ENCODE data around the gene PRKAG3.

Gene PRKAG3

DNA sequence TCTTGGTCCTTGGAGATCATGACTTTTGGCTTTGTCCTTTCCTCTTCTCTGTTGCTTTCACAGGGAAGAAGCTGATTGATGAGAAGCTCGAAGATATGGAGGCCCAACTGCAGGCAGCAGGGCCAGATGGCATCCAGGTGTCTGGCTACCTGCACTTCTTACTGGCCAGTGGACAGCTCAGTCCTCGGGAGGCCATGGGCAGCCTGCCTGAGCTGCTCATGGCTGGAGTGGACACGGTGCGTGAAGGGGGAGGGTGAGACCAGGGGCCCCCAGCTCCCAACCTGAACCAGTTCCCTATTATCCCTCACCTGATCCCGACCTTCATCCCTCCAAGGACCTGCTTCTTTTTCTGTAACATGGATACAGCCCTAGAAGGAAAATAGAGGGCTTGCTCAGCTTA is 18.7 kb downstream of the PRKAG3 start:
- no peak for DNase-seq

DNA sequence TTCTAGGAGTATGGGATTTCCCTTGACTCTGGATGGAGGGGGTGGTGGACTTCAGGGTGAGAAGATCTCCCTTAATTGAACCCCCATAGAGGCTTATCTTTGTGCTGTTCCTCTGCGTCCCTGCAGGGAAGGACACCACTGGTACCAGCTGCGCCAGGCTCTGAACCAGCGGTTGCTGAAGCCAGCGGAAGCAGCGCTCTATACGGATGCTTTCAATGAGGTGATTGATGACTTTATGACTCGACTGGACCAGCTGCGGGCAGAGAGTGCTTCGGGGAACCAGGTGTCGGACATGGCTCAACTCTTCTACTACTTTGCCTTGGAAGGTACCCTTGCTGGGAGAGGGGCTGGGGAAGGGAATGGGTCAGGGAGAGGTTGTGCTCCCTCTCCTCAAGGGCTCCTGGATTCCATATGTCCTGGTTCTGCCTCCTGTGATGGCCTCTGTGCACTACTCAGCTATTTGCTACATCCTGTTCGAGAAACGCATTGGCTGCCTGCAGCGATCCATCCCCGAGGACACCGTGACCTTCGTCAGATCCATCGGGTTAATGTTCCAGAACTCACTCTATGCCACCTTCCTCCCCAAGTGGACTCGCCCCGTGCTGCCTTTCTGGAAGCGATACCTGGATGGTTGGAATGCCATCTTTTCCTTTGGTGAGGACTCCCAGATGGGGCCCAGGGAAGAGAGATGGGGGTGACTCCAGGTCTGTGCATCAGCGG is 19.3 kb downstream of the PRKAG3 start:
- DNase-seq: no peak

DNA sequence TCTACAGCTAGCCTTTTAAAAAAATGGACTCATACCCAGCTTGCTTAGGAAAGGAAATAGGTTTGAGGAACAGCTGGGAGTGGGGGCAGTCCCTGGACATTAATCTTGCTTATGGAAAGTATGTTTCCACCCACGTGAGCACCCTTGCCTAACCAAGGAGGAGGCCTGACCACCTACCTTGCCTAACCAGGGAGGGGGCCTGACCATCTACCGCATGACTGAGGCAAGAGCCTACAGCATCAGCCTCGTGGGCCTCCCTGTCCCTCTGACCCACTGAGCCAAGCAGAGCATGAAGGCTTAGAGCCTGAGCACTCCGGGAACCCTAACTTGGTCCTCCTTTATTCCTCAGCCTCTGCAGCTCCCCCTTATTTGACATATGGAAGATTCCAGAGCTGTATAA is 20.2 kb downstream of the PRKAG3 start:
- DNase-seq: no peak

DNA sequence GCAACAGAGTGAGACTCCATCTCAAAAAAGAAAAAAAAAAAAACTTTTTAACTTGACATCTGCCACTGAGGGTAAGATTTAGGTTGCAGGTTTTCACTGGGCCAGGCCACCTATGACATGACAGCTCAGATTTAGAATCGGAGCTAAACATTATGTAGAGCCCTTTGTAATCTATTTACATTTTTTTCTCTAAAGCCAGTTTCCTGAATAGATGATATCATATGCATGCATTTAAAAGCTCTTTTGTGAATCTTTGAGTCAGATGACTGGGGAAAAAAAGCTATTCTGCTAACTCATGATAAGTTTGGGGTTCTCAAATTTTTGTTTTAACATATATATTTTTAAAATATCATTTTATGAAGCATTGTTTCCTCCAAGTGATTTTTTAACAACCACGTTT is 21.3 kb downstream of the PRKAG3 start:
- no peak for DNase-seq

DNA sequence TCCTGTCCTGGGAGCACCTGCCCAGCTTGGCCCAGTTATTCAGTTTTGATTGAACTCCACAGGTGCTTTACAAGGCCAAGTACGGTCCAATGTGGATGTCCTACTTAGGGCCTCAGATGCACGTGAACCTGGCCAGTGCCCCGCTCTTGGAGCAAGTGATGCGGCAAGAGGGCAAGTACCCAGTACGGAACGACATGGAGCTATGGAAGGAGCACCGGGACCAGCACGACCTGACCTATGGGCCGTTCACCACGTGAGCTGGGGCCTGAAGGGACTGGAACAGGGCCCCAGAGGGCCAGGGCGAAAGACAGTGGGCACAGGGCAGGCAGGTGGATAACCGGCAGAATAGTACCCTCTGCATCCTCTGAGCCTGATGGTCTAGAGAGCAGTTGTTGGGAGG is 22.1 kb downstream of the PRKAG3 start:
- DNase-seq: no peak

DNA sequence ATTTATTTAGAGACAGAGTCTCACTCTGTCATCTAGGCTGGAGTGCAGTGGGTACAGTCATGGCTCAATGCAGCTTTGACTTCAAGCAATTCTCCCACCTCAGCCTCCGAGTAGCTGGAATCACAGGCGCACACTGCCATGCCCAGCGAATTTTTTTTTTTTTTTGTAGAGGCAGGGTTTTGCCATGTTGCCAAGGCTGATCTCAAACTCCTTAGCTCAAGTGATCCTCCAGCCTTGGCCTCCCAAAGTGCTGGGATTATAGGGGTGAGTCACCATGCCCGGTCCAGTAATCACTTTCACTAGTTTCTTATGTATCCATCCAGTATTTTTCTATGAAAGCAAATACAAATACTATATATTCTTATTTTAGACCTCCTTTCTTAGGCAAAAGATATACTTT is 24.0 kb downstream of the PRKAG3 start:
- no peak for DNase-seq

DNA sequence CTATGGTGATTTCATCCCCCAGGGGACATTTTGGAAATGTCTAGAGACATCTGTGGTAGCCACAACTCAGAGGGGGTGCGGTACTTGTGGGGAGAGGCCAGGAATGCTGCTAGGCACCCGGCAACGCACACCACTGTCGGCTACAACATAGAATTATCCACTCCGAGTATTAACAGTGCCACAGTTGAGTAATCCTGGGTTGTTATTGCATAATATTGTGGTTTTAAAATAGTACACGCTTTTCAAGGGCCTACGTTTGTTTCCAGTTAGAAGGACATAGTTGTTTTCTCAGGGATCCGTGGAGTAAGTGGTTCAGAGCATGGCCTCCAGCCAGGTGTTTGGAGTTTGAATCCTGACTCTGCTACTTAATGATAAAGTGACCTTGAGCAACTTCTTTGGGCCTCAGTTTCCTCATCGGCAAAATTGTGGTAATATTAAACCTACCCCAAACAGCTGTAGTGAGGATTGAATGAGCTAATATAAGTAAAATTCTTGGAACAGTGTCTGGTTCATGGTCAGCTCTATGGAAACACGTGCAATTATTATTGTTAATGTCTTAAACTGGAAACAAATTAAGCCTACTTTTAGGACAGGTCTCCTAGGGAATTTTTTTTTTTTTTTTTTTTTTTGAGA is 25.1 kb downstream of the PRKAG3 start:
- peak; percentile 82 for DNase-seq

DNA sequence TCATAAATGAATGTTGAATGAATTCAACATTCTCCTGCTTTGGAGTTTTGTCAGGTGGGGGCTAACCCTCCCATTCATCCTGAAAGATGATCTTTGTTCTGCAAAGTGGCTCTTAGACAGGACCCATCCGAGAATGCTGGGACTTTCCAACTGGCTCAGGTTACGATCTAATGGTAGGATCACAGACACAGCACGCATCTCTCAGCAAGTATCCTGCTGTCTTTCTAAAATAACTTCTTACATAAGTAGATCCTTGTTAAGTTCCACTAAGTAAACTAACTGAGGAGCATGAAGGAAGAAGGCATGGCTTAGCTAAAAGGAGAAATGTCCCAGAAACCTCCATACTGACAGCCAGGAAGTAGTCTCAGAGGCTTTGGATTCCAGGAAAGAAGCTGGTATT is 26.0 kb downstream of the PRKAG3 start:
- DNase-seq: no peak

DNA sequence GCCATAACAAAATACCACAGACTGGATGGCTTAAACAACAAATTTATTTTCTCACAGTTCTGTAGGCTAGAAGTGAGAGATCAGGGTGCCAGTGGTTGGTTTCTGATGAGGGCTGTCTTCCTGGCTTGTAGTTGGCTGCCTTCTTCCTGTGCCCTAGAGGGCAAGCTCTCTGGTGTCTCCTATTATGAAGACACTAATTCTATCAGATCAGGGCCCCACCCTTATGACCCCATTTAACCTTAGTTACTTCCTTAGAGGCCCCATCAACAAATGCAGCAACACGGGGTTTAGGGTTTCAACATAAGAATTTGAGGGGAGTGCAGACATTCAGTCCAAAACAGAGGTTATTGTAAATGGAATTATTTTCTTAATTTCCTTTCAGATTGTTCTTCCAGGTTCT is 26.8 kb downstream of the PRKAG3 start:
- DNase-seq: no peak

DNA sequence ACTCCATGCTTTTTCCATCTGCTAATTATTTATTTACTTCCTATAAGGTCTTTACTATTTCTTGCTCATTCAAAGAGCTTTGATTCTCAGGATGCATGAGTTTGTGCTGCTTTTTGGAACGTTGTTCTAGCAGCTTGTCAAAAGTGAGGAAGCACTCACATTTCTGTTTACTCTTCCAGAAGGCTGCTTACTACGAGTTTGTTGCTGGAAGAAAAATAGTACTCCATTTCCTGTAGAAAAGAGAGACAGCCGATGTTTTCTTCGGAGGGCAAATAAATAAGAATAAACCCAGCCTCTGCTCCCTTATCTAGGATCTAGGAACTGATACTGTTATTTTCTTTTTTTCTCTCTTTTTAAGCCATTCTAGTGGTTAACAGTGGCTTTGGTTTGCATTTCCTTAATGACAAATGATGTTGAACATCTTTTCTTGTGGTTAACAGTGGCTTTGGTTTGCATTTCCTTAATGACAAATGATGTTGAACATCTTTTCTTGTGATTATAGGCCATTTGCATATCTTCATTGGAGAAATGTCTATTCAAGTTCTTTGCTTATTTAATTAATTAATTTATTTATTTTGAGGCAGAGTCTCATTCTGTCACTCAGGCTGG is 29.1 kb downstream of the PRKAG3 start:
- DNase-seq: no peak

DNA sequence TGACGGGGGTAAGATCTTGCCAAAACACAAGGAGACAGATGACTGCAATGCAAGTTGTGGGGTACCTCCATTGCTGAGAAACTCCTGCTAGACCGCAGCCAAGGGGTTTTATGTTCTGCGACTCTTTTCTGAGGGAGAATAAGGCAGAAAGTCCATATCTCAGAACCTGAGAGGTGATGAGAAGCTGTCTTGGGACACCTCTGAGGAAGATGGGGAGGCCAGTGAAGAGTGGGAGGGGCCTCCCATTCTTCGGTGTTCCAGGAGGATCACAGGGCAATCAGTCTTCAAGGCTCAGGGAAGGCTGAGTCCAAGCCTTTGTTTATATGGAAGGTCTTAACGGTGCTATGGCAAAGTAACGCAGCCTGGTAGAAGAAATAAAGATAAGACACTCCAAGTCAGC is 31.6 kb downstream of the PRKAG3 start:
- DNase-seq: no peak

DNA sequence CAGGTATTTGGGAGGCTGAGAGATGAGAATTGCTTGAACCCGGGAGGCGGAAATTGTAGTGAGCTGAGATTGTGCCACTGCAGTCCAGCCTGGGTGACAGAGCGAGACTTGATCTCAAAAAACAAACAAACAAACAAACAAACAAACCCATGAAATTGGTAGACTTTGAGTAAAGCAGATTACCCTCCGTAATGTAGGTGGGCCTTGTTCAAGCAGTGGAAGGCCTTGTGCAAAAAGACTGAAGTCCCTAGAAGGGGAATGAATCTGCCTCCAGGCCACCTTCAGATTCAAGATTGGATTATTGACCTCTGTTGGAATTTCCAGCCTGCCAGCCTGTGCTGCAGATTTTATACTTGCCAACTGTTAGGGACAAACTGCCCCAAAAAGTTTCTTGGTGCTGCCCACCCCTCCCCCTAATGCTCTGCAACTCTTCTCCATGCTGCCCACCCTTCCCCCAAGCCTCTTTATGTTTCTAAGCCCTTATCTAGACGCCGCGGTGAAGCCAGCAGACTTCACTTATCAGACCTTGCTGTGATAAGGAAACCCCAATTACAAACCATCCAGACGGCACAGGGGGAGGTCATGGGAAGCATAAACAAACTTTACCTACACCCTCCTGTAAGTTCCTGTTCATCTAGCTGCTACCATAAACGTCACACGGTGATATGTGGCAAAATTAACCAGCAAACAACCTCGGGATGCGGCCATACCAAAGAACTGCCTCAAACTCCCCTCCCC is 32.7 kb downstream of the PRKAG3 start:
- no peak for DNase-seq

DNA sequence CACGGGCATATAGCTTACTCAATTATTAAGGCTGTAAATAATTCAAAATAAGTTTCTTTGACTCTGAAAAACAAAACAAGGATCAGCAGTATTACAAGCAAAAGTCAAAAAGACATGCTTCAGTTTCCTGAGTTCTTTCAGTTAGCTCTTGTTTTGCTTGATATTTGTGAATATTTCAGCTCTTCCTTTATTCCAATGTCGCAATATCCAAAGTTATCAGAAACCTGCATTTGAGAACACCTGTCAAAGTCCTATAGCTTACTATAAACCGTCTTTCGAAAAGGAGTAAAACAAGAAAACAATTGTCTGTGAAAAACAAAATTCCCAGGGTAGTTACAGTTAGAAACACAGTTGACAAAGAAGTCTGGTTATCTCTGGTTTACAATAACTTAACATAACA is 34.9 kb downstream of the PRKAG3 start:
- no peak for DNase-seq

DNA sequence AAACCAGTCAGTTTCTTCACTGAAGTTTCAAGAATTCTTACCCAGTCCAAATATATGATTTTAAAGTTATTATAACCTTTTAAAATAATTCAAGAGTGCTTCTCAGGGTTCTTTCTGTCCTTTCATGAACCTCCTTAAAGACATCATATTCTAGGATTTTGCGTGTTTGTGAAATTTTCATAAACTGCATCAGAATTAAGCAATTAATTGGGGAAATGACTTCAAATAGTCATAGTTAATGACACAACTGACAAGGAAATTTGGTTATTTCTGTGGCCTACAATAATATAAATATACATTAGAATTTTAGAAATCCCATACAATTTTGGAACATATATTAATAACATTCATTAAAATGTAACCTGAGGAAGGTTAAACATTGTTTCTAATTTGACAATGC is 39.2 kb downstream of the PRKAG3 start:
- DNase-seq: no peak

DNA sequence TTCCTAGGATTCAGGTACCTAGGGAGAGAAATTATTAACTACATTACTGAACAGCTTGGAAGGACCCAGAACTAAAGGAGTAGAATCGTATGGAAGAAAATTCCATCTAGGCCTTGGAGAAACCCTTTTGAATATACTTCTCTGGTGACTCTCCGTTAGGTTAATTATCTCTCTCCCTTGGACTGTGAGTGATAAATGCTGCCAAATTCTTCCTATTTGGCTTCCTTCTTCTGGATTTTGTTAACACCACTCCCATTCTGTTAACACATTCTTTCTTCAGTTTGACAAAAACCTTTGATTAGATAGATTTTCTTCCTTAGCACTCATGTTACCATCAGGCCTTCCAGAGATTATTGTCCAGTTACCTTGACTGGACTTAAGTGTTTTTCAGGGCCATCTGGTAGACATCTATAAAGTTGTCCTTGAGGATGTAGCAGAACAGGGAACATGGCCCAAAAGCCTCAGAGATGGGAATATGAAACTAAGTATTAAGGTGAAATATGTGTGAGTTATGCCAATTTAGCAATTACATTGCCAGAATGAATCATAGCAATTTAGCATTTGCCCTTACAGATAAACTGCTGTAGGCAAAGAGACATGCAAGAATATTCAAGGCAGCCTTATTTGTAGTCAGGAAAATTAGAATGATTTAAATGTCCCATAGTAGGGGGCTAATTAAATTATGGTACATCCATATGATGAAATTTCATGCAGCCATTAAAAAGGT is 42.9 kb downstream of the PRKAG3 start:
- no peak for DNase-seq

DNA sequence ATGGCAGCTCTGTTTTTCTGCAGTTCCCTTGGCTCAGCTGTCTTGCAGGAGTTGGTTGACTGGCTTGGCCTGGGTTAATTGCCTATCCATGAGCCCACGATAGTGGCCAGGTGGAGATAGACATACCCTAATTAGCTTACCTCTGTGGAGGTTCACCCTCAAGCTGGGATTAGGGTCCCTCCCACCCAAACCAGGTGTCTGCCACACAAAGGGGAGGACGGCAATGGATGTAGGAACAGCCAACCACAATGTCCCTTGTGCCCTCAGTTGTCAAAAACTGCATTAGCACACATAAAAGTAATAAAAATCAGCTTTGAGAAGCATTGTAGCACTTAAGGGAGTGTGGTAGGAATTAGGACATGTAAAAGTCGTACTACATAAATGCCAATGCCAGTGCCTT is 45.5 kb downstream of the PRKAG3 start:
- no peak for DNase-seq

DNA sequence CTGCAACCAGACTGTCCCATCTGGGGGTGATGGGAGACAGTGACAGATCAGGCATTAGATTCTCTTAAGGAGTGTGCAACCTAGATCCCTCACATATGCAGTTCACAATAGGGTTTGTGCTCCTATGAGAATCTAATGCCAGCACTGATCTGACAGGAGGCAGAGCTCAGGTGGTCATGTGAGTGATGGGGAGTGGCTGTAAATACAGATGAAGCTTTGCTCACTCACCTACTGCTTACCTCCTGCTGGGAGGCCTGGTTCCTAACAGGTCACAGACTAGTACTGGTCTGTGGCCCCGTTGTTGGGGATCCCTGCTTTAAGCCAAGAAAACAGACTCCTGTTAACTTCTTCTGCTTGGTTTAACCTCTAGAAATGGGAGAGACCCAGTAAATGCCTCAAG is 46.5 kb downstream of the PRKAG3 start:
- DNase-seq: no peak

DNA sequence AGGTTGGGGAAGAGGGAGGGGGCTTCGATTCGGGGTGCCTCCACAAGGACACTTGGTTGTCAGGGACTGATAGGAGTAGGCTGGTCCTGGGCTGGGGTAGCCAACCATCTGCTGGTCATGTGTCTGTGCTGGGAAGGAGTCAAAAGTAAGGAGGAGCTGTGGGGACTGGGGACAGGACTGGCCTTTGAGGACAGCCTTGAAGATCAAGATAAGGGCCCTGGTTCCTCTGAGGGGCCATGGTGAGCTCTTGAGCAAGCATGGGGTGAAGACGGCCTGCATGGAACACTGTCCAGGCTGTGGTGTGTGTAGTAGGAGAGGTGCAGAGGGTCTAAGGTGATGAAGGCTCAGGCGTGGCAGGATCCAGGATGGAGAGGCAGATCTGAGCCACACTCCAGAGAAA is 47.9 kb downstream of the PRKAG3 start:
- DNase-seq: no peak

DNA sequence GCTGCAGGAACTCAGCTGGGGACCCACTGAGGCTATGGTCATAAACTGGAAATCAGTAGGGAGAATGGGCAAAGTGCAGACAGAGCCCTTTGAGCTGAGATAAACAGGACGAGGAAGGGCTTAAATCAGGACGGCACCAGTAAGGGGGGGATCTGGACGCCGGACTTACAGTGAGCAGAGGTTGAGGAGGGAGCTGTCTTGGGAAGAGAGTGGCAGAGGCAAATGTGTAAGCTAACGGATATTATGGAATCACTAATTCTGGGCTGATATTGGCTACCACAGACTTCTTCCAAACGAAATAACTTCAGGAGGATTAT is 49.1 kb downstream of the PRKAG3 start:
- no peak for DNase-seq

DNA sequence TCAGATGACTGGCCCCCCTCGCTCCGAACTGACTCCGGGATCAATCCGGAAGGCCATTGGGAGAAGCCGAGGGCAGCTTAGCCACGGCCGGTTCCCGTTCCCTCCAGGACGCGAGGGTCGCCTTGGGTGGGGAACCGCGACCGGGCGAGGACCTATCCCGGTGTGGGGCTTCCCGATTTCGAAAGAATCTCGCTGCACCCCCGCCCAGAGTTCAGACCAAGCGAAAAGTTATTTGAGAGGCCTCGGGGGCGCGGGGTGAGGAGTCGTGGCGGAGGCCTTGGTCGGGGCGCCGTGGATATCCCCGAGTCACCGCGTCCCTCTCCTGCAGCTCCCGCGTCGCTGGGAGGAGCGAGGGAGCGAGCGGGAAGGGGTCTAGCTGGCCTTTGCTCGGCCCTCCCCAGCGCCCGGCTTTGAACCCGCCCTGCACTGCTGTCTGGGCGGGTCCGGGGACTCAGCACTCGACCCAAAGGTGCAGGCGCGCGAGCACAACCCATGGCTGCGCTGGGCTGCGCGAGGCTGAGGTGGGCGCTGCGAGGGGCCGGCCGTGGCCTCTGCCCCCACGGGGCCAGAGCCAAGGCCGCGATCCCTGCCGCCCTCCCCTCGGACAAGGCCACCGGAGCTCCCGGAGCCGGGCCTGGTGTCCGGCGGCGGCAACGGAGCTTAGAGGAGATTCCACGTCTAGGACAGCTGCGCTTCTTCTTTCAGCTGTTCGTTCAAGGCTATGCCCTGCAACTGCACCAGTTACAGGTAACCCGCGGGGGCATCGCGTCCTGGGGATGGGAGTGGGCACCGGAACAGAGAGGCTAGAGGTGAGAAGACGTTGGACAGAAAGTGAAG is 49.7 kb downstream of the PRKAG3 start, which contains the start of gene CYP27A1:
Gene CYP27A1 (plus strand): TSS at position 457 of the 837 bp plus-strand sequence. CDS start 36 bp downstream, at position 493.
- no peak for DNase-seq

DNA sequence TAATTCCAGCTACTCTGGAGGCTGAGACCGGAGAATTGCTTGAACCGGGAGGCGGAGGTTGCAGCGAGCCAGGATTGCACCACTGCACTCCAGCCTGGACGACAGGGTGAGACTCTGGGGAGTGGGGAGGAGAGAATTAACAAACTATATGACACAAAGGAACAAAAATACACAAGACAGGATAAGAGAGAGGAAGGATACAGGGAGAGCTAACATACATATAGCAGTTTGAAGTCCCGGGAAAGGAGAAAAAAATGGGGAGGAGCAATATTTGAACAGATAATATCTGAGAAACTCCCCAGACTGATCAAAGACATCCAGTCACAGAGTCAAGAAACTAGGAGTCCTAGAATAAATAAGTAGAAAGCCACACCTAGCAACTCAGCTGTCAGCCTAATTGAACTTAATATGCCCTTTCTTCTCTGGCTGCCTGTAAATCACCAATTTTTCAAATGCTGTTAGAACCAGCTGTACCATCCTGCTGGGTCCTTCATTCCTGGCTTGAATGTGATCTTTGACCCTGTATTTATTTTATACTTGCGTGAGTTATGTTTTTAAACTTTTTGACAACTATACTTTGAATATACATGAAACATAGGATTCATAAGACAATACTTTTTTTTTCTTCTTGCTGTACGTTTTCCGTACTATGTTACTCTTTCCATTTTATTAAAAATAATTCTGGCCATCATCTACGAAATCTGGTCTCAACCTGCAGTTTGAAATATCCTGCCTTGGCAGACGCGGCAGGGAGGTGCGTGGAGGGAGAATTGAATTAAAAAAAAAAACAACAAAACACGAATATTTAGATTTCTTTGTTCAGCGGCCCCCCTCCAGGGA is 50.5 kb downstream of the PRKAG3 start:
- DNase-seq: no peak
